GM12872 (cell line): ENCODE results near the gene ALPK3.

ENCODE experiments used
- CTCF ChIP-seq: IDR thresholded peaks from 3 replicates; pipeline ENCODE4 v1.5.1; 2011; ENCODE audit warnings: low read depth, mild to moderate bottlenecking, low read length, moderate library complexity; ENCODE audit not compliant: insufficient read depth

Gene ALPK3

GRCh38 chr15:84799511-84800187 lies 17.5 kb upstream of the ALPK3 start:
- TF ChIP-seq CTCF: no peak

GRCh38 chr15:84800365-84800806 lies 16.8 kb upstream of the ALPK3 start:
- no peak for TF ChIP-seq CTCF

- TF ChIP-seq CTCF: no peak
Observed at GRCh38 chr15:84804005-84804900, 12.9 kb upstream of the ALPK3 start.

- no peak for TF ChIP-seq CTCF
Observed at GRCh38 chr15:84805221-84805620, 11.9 kb upstream of the ALPK3 start.

- no peak for TF ChIP-seq CTCF
Observed at GRCh38 chr15:84807228-84807627, 9.9 kb upstream of the ALPK3 start.

- no peak for TF ChIP-seq CTCF
Observed at GRCh38 chr15:84810073-84810840, 6.9 kb upstream of the ALPK3 start.

- no peak for TF ChIP-seq CTCF
Observed at GRCh38 chr15:84811151-84811550, 6.0 kb upstream of the ALPK3 start.
